HK-2 (cell line): ENCODE measurements around the gene SIAH3.
"Not testable (repeated sequence)": the region's sequence is repeated elsewhere in the genome, so short reads cannot be mapped to it uniquely, and the experiment has no call there.

ENCODE experiments used
- DNase-seq: peaks from one replicate; pipeline ENCODE4 v3.0.0-alpha.2; 2018; ENCODE audit not compliant: unreplicated experiment

Gene SIAH3

DNA sequence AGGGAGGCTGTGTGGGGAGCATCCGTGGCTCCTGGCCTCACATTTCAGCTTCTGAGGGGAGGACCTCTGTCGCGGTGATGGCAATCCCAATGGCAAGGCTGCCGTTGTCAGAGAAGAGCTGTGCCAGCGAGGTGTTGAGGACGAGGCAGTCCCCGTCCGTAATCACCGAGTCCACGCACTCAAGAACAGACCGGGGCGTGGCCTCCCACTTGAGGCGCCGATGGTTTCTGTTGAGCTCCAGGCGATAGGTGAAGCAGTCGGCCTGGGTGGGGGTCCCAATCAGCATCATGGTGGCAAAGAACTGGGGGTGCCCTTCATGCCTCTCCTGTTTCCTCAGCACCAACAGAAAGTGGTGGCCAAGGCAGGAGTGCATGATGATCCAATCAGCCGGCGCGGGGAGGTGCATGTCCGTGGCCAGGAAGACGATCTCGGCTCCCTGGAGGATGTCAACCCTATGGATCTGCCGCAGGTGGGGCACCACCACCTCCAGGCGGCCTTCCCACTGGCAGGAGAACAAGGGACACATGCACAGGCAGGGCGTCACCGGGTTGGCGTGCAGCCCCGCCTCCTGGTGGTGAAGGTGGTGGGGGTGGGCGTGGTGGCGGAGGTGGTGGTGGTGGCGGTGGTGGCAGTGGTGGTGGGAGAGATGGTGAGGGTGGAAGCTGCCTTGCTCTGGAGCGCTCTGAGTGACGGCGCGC is 68.1 kb downstream of the SIAH3 start:
- no peak for DNase-seq

DNA sequence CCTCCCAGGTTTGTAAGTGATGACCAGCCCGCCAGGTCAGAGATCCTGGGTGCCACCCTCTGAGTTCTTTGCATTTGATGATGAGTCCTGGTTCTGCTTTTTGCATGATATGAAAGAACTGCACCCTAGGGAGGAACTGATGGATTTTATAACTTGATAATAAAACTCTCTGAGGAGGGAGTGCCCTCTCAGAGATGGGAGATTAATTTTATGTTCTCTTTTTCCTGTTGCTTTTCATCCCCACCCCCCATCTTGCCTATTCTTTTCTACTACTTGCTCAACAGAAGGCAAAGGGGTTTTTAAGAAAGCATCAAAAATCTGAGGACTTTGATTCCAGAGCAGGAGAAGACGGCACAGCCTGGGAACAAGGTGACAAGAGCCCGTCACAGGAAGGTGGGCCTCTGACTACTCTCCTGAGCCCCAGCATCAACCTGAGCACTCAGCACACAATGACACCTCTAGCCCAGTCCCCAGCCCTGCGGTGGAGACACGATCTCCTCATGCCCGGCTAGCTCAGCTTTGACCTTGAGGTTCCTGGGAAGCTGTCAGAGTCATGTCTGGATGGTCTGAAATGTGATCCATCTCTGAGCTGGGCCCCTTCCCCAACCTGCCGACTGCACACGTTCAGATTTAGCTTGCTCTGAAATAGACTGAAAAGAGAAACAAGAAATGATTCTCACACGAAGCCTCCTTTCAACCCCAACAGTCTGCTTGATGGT is 69.1 kb downstream of the SIAH3 start:
- no peak for DNase-seq

DNA sequence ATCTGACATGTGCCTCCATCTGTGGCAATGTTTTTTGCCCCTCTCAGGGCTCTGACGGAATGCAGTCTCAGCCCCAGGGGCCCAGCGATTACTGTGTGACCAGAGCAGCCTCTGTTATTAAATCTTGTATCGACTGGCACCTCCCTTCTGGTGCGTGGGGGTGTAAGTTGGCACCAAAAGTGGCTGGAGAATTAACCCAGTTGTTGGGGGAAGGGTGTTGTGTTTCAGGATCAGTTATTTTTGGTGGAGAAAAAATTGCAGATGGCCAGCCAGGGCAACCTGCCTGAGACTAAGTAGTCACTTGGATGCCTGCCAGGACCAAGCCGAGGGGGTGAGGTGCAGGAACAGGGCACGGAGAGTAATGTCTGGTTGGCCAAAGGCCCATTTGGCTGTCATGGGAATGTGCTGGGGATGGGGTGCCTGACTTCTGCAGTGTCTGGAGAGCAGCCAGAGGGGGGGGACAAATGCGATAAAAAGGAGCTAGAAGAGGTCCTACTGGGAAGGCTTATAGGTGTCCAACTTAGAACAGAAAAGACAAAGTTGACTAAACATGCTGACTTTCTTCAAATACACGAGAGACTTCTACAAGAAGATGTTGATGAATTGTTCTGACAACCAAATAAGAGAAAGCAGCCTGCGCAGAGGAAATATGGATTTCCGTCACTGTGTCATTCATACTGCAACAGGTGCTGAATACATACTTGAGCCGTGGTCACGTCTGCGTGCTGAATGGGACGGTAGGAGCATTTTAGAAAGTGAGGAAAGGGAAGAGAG is 69.8 kb downstream of the SIAH3 start:
- peak; percentile 11 for DNase-seq

DNA sequence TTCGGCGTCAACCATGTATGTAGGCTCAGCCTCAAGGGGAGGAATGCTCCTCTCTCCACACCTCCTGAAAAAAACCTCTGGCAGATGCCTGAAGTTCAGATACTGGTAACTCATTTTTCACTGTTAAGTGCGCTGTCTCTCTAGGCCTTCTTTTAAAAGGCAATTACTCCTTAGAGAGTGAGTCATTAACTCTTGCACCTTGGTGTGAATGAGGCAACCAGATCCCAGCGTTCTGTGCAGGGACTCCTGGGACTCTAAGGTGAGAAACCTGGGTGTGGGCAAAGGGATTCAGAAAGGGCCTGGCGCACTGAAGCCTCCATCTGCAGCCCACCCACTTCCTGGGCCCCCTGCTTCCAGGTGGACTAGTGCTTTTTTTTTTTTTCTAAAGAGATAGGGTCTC is 71.7 kb downstream of the SIAH3 start:
- DNase-seq = no peak

DNA sequence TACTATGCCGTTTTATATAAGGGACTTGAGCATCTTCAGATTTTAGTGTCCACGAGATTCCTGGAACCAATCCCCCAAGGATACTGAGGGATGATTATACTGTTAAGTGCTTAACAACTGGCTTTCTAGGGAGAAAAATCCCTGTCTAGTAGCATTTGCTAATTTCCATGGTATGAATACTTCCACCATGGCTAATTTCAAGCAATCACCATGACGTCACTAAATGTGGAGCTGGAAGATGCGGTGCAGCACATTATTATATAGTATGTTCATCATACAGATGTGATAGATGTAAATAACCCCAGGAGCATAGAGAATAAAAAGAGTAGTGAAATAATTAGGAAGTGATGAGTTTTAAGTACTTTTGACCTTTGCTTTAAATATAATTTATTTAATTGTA is 72.7 kb downstream of the SIAH3 start:
- DNase-seq = no peak

DNA sequence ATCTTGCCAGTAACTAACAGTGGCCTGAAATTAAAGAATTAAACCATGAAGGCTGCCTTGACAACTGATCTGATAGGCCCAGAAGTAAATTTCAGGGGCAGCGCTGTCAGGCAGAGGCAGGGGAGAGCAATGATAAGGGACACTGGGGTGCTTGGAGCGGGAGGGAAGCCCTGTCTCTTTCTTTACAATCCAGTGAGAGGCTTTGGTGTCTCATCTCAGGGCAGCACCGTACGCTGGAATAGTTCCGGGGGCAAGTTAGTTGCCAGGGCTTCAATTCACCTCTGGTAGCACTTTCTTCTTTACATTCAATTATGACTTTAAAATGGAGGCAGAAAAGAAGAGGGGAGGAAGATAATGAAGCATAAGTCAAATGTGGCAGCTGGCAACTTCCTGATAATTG is 74.8 kb downstream of the SIAH3 start:
- DNase-seq = no peak

DNA sequence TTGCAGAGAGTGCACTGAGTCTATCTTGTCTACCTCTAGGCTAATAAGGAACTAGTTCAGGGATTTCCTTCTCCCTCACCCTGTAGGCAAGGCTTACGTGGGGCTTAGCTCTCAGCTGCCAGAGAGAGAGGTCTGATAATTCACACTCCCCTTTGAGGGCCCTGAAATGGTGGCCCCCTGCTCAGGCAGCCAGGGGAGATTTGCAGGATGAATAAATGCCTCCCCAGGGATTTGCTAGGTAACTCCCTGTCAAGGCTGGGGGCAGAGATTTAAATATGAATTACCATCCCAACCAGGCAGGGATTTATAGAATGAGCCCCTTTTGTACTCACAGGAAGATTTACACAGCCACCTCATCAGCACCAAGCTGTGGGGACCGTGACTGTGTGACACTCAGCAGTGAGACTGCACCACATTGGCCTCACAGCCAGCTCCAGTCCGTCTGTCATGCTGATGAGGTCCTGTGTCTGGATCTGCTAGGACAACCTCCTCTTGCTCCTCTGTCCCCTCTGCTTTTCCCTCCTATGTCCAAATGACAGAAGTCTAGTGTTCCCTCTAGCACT is 76.1 kb downstream of the SIAH3 start:
- no peak for DNase-seq

DNA sequence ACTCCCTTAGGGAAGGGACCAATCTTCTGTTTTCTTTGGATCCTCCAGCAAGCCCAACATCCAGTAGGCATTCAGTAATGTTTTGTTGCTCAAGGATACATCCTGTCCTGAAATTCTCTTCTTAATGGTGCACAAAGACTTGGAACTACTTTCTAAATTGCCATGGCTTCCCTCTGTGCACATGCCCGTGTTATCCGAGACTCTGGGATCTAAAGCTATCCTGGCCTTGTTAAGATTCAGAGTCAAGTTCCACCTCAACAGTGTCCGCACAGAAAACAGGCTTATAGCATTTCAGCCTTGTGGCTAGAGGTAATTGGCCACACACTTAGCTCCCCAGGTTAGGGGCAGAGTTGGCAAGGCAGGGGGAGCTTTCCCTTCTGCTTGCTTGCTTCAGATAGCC is 77.6 kb downstream of the SIAH3 start:
- no peak for DNase-seq

DNA sequence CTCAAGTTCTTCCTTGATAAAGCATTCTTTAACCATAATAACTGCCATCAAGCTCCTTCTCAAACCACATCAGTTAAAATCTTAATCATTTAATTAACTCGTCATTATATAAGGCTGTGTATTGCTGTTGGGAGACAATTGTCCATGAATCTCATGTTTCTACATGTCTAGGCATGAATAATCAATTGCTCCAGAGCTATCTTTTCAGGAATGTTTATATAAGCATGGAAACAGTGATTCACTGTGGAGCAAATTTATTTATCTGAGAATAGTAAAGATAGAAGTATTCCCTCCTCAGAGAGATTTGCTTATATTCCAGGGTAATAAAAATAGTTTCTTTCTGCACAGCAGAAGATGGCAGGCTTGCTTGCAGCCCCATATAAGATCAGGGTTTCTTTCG is 78.3 kb downstream of the SIAH3 start:
- no peak for DNase-seq

DNA sequence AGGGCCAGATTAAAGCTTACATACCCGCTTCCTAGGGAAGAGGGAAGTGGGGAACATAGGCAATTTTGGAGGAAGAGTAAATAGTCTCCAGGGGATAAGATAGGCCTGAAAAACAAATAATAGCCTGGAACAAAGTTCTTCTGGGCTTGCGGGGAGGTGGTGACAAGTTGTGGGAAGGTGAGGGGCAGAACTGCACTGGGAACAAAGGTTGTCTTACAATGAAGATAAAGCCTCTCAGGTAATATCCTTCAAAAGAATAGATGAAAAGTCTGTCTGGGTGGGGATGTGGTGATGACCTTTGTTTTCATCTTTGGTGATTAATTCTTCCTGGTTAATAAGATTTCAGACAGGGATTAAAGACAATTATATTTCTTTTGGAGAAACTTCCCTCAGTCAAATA is 80.7 kb downstream of the SIAH3 start:
- DNase-seq = no peak

DNA sequence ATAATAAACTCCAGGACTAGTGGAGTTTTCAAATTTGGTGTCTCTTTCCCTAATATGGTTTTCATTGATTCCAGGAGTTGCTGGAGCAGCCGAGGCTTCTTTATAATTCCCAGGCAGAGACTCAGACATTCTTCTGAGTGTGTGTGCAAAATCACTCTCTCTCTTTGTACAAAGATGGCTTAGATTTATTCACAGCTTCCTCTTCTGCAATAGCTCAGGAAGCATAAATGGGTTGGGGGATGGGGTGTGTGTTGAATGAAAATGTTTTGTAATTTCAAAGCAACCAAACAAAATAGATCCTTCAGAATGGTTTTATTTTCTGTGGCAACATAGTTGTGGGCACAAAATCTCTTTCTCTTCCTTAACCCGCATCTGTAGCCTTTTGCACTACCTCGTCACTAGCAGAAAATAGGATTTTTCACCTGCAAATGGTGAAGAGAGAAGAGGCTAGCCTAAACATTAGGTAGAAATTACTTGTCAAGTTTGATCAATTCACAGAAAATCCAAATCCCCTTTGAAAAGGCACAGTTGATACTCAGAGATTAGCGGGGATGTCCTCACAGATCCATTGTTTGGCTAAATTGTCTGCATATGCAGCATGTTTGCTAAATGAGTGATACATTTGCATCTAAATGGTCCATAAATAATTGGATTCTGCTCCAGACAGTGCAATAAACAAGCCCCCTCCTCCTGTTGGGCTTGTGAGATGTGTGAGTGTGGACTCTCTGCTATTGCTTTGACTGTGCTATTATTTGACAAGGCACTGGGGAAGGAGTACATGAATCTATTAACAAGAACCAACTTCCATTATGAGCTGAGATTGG is 82.7 kb downstream of the SIAH3 start:
- no peak for DNase-seq

DNA sequence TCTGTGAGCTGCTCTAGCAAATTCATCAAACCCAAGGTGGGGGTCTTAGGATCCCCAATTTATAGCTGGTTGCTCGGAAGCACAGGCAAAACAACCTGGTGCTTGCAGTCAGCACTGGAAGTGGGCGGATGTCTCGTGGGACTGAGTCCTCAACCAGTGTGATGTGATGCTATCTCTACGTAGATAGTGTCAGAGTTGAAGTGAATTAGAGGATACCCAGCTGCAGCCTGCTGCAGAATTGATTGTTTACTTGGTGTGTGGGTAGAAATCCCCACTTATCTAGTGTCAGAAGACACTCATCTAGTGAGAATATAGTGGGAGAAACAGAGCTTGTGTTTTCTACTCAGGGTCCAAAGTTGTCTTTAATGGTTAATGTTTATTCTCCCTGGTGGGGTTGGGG is 86.1 kb downstream of the SIAH3 start:
- no peak for DNase-seq

DNA sequence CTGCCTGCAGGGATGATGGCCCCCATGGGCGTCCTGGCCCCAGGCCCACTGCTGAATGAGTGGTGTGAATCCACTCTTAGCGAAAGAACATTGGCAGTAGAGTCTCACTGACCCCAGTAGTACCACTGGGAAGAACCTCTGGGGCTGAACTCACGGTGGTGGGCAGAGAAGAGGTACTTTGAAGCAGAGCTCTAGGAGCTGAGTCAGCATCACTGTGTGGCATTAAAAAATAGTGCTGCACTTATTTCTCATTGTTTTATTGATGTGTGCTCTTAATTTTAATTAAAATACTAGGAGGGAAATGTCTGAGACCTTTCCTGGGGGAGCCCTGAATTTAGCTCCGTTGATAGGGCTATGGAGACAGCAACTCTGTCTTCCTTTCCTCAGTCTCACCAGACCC is 88.1 kb downstream of the SIAH3 start:
- no peak for DNase-seq

DNA sequence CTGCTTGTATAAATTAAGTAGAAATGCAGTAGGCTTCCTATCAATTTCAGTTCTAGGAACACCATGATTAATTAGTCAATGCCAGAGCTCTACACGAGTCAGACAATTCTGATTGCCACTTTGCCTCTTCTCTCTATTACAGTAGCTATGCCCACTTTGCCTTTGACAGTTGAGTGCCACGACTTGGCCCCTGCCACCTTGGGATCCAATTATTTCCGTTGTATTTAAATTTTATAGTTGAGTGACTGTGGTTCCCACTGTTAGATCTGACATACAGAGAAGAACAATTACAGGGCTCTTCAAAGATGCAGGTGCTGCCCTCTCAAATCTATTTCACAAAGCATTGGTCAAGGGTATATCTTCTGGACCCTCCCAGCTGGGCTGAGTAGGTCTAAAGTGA is 94.0 kb downstream of the SIAH3 start:
- not testable (repeated sequence) for DNase-seq

DNA sequence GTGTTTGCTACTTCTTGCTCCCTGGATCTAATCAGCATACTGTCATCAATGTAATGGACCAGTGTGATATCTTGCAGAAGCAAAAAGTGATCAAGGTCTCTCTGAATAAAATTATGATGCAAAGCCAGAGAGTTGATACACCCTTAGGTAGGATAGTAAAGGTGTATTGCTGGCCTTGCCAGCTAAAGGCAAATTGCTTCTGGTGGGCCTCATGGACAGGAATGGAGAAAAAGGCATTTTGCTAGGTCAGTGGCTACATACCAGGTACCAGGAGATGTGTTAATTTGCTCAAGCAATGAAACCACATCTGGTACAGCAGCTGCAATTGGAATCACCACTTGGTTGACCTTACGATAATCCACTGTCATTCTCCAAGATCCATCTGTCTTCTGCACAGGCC is 95.1 kb downstream of the SIAH3 start:
- DNase-seq = not testable (repeated sequence)

DNA sequence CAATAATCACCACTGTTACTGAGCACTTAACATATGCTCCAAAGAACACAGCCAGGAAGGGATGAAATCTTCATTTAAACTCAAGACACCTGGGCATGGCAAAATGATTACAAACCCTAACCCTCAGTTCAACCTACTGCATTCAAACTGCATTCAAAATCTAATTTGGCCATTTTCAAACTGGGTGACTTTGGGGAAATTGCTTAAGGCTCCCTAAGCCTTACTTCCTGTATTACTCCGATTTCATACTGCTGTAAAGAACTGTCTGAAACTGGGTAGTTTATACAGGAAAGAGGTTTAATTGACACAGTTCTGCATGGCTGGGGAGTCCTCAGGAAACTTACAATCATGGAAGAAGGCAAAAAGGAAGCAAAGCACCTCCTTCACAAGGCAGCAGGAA is 99.0 kb downstream of the SIAH3 start:
- no peak for DNase-seq

DNA sequence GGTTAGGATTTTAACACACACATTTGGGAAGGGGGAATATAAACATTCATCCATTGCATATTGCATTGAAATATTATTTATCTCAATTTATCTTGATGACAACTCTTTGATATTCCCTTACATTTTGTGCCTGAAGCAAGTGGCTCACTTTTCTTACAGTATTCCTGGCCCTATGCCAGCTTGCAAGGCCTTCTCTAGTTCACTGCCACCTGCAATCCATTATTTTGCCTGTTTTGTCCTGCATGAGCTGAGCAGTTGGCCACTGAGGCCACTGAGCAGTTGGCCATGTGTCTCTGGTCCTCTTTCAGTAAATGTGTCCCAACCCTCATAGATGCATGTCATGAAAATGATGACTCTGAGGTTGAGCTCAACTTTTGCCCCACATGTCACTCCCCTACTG is 99.7 kb downstream of the SIAH3 start:
- DNase-seq = no peak

DNA sequence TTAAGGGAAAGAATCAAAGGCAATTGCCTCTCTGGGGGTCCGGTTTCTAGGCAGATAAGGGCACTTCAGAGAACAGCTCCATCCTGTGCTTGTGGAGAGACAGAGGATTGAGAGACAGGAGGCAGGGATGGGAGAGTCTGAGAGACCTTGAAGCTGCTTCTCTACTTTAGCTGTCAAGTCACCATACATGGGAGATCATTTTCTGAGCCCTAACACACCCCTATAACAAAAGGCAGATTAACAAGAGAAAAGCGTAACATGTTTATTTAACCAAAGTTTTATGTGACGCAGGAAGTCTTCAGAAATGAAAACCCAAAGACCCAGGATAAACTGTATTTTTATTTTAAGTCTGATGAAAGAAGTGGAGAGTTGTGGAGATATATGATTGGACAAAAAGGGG is 101.0 kb downstream of the SIAH3 start:
- no peak for DNase-seq

DNA sequence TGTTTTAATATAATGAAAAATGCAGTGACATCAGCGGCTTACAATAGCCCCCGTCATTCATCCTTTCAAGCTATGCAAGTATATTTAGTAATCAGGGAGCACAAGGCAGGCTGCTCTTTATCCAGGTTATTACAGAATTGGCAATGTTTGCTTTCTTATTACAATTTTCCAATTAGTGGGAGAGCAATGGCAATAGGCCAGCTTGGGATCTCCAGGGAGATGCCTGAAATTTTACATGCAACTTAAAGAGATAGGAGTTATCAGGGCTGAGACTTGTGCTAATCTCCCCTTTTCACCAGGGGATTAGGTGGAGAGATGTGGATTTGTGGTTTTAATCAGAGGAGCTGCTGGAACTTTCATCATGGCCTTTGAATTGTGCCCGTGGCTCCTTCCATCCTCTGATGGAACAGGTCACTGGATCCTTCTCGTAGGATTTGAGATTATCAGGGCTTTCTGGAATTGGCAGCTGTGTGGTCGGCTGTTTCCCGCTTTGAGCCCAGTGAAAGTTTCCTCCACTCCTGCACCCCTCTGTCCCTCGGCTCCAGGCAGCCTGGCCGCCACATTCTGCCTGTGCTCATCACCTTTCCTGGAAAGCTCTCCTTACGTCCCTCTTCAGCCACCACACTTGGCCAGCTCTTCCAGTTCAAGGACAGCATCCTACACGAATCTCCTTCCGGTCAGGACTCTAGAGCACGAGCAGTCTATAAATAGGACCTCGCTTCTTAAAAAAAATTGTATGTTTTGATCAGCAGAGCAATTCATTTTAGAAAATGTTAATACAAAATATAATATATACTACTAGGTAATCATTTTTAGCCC is 102.4 kb downstream of the SIAH3 start:
- DNase-seq = no peak

DNA sequence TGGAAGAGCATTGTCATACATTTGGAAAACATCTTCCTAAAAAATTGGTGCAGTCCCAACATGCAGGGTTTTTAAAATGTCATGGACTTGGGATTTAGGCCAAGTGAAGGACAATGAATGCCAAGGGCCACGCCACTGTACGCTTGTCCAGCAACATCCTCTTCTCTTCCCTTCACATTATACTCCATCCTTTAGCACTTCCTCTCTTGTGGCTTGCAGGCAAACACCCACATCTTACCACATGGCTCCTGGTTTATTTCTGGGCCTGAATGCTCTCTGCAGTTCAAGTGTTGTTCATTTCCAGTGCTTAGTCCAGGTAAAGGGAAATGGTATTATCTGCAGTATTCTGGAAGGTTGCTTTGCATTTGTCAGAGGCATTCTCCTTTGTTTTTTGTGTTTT is 104.5 kb downstream of the SIAH3 start:
- DNase-seq = no peak

DNA sequence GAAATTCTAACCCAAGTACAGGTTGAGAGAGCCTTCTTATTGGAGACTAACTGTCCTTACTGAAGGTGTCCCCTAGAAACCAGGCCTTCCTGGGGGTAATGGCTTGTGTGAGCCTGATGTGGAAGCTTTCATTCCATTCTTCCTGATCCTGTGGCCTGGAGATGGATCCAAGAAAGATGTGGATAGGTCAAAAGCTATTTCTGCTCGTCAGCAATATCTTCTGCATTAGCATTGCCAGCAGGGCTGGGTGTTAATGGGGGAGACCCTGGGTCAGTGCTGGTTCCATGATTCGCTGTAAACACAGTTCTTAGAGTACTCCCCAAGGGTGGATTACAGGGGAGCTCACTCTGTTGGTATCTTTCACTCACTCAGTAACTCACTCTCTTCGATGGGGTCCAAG is 106.6 kb downstream of the SIAH3 start:
- no peak for DNase-seq
